HG02571 (cell line): ENCODE measurements around the gene HTR2A.
A peak's percentile ranks its signal among the peaks of the same experiment; 100 is the strongest.

ENCODE experiments used
- ATAC-seq: cut with Tn5 transposase; IDR thresholded peaks from one replicate; pipeline ENCODE4 v1.9.1; 2021; ENCODE audit warnings: mild to moderate bottlenecking, moderate library complexity; ENCODE audit not compliant: unreplicated experiment

The HTR2A gene

GRCh38 chr13:46896341-46897137 lies at the start of gene HTR2A:
Gene HTR2A, minus strand, starts transcription at chr13:46897053. Its CDS starts 1,147 bp downstream, at chr13:46895906.
- no peak for ATAC-seq

DNA sequence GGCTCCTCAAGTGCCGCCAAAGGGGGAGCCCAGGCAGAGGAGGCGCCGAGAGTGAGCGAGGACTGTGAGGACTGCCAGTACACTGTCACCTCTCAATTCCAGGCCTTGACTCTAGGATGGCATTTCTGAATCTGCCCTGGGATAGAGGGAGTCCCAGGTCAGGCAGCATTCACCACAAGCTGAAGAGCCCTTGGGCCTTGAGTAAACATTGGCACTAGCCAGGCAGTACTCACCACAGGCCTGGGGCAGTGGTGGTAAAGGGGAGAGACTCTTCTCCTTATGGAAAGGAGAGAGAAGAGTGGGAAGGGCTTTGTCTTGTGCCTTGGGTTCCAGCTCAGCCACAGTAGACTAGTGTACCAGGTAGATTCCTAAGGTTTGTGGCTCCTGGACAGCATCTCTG lies 39.7 kb upstream of the HTR2A start:
- no peak for ATAC-seq

DNA sequence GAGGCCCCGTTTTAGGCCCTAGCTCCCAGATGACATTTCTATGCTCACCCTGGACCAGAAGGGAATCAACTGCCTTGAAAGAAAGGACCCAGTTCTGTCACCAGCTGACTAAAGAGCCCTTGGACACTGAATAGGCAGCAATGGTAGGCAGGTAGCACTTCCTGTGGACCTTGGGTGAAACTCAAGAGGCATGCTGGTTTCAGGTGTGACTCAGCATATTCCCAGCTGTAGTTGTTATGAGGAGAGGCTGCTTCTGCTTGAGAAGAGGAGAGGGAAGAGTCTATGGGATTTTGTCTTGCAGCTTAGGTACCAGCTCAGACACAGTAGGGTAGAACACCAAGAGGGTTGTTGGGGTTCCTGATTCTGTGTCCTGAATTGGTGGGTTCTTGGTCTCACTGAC lies 37.9 kb upstream of the HTR2A start:
- ATAC-seq = no peak

GRCh38 chr13:46926916-46927590 lies 30.2 kb upstream of the HTR2A start:
- ATAC-seq = no peak

- no peak for ATAC-seq
Measured at GRCh38 chr13:46925486-46925885, 28.6 kb upstream of the HTR2A start.

DNA sequence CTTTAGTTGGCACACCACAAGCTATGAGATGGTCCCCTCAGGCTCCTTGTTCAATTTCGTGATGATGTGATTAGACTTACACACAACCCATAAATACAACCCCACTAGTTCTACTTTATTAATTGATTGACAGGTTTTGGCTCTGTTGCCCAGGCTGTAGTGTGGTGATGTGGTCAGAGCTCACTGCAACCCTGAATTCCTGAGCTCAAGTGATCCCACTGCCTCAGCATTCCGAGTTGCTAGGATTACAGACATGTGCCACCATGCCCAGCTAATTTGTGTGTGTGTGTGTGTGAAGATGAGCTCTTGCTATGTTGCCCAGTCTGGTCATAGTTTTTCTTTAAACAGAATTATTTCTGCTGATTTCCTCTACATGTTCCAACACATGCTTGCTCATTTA lies 17.5 kb upstream of the HTR2A start:
- ATAC-seq = no peak

- no peak for ATAC-seq
Measured at GRCh38 chr13:46913757-46914156, 16.9 kb upstream of the HTR2A start.

DNA sequence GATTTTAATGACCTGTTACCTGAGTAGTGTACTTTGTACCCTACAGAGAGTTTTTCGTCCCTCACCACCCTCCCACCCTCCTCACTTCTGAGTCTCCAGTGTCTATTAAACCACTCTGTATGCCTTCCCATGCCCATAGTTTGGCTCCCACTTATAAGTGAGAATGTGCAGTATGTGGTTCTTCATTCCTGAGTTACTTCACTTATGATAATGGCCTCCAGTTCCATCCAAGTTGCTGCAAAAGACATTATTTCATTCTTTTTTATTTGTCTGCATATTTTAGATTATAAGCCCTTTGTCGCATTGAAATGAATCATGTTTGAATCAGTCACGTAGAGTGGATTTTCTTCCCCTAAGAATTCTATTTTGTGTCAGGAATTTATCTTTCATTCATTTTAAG lies 12.2 kb upstream of the HTR2A start:
- ATAC-seq = no peak

DNA sequence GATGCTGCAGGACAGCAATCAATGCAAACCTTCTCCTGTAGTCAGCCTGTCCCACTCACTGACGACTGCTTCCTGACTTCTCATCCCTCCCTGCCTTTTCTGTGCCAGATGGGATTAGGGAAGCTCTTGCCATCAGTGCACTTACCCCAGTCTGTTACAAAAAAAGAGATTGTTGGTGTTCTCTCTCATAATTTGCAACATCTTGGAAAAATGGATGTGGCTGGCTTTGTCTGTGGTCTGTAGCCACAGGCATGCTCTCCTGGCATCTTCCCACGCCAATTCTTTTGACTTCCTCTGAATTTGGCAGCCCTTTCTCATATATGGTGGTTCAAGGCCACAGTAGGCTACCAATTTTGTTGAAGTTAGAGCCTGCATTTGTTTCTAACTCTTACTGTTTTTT lies 11.6 kb upstream of the HTR2A start:
- no peak for ATAC-seq

GRCh38 chr13:46906405-46906804 lies 9.6 kb upstream of the HTR2A start:
- no peak for ATAC-seq

DNA sequence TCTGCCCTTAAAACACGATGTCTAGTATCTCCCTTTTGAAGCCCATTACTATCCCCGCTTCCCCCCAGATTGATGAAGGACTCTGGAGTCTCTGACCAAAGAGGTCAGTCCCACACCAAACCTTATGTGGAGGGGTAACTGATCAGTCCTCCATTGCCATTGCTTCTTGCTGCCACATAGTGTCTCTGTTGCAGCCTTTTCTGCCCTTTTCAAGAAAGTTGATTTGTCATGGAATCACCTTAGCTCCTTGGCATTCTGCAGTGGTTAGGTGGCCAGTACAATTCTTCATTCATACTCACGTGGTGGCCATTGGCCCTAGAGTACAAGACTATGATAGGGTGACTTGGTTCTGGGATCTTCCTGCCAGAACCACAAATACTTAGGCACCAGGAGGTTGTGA lies 8.4 kb upstream of the HTR2A start:
- ATAC-seq = no peak

GRCh38 chr13:46903748-46904147 lies 6.9 kb upstream of the HTR2A start:
- ATAC-seq = no peak

GRCh38 chr13:46901721-46902120 lies 4.9 kb upstream of the HTR2A start:
- no peak for ATAC-seq

DNA sequence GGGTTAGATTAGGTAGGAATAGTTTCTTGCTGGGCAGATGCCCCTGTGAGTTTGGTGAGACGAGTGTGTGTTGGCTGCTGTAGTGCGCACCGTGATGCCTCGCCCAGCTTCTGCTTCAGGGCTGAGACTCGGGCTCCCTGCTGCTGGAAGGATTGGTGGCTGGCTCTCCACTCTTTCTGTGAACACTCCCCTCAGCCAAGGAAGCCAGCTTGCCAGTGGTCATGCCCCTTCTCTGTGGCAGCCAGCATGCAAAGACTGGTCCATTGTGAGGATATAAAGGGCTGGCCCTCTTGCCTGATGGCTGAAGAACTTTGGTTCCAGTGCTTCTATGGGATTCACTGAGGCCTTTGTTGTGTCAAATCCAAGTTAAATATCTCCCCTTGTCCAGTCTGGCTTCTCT lies 2.9 kb upstream of the HTR2A start:
- ATAC-seq = no peak

DNA sequence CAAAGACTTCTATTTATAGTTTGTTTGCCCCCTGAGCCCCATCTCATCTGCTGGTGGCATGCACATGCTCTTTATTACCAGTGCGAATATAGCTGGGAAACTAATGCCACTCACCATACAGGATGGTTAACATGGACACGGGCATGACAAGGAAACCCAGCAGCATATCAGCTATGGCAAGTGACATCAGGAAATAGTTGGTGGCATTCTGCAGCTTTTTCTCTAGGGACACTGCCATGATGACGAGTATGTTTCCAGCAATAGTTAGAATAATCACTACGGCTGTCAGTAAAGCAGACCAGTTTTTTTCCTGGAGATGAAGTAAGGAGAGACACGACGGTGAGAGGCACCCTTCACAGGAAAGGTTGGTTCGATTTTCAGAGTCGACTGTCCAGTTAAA lies 1.5 kb downstream of the HTR2A start:
- no peak for ATAC-seq

DNA sequence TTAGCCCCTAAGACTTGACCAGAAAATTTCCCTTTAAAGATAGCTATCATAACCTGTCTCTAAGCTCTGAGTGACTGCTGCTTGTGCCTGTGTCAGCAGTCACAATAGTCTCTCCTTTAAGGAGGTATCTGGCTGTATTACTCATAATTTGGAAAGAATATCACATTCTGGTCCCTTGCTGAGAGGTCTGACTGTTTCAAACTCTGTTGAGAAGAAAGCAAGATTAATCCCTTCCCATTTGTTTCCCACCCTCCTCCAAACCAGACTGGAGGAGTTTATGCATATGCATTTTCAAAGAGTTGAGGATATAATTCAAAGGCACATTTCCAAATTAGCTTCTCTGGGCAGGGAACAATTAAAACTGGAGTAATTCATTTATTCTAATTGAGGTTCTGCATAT lies 2.3 kb downstream of the HTR2A start:
- ATAC-seq = no peak

GRCh38 chr13:46893798-46894560 lies 2.9 kb downstream of the HTR2A start:
- peak; percentile 71 for ATAC-seq

- ATAC-seq = no peak
Measured at GRCh38 chr13:46893221-46893740, 3.6 kb downstream of the HTR2A start.

GRCh38 chr13:46885018-46885417 lies 11.8 kb downstream of the HTR2A start:
- ATAC-seq = no peak

GRCh38 chr13:46884531-46884930 lies 12.3 kb downstream of the HTR2A start:
- no peak for ATAC-seq

- ATAC-seq = no peak
Measured at GRCh38 chr13:46881621-46882020, 15.2 kb downstream of the HTR2A start.

- ATAC-seq = no peak
Measured at GRCh38 chr13:46874006-46874405, 22.8 kb downstream of the HTR2A start.
